CD8-positive, alpha-beta memory T cell (primary cell): ENCODE results near the gene HACD1. TPM values are rescaled to one million over a fixed set of nuclear protein-coding genes. Genes with fewer than 3 reads are reported as not detected.

ENCODE experiments used
- CTCF ChIA-PET: fragments of 350-600 bp; sonication (Branson Sonifier 250); formaldehyde crosslinking; loops from one replicate; lab custom pipeline; 2021; ENCODE audit warnings: antibody characterized with exemption; lab: Charles Lee
- POLR2A ChIA-PET: fragments of 350-600 bp; sonication (Branson Sonifier 250); formaldehyde crosslinking; loops from one replicate; lab custom pipeline; 2021; ENCODE audit warnings: antibody characterized with exemption; lab: Charles Lee
- DNase-seq, 5 donors: peaks; one replicate each; pipeline versions ENCODE4 v3.0.0 to v3.0.0-alpha.2; 2020 to 2022; ENCODE audit warnings: mixed read lengths in 1 of 5
- H3K27ac ChIP-seq: one replicate; pipeline ENCODE4 v1.7.0; 2013; ENCODE audit warnings: low read depth, mild to moderate bottlenecking, low read length, moderate library complexity
- H3K27me3 ChIP-seq: 2 replicates; pipeline ENCODE4 v1.7.0; 2013; ENCODE audit warnings: low read length, mild to moderate bottlenecking; ENCODE audit not compliant: insufficient read depth, poor library complexity, severe bottlenecking
- H3K36me3 ChIP-seq: 2 replicates; pipeline ENCODE4 v1.7.0; 2013; ENCODE audit warnings: mild to moderate bottlenecking, low read length, moderate library complexity; ENCODE audit not compliant: insufficient read depth
- H3K4me1 ChIP-seq: 2 replicates; pipeline ENCODE4 v1.7.0; 2013; ENCODE audit warnings: mild to moderate bottlenecking, low read length, moderate library complexity; ENCODE audit not compliant: insufficient read depth
- H3K4me3 ChIP-seq: 2 replicates; pipeline ENCODE4 v1.7.0; 2013; ENCODE audit warnings: mild to moderate bottlenecking, low read length
- H3K9me3 ChIP-seq: 2 replicates; pipeline ENCODE4 v1.7.0; 2013; ENCODE audit warnings: mild to moderate bottlenecking, low read length
- H3K27ac Mint-ChIP-seq, 8 donors: one replicate each; pipeline ENCODE4 v1.8.0; 2020 to 2021; ENCODE audit warnings: mixed read lengths in 8 of 8, mild to moderate bottlenecking in 6 of 8, inconsistent platforms in 3 of 8, moderate library complexity in 3 of 8
- H3K27me3 Mint-ChIP-seq, 2 donors: one replicate each; pipeline ENCODE4 v1.8.0; 2020 to 2021; ENCODE audit warnings: mixed read lengths in 2 of 2, mild to moderate bottlenecking in 1 of 2, moderate library complexity in 1 of 2
- H3K36me3 Mint-ChIP-seq, 3 donors: one replicate each; pipeline ENCODE4 v1.8.0; 2020 to 2021; ENCODE audit warnings: mixed read lengths in 3 of 3, inconsistent platforms in 1 of 3, mild to moderate bottlenecking in 1 of 3
- H3K4me1 Mint-ChIP-seq, 3 donors: one replicate each; pipeline ENCODE4 v1.8.0; 2020 to 2021; ENCODE audit warnings: mixed read lengths in 3 of 3, inconsistent platforms in 1 of 3, mild to moderate bottlenecking in 1 of 3
- H3K4me3 Mint-ChIP-seq, 7 donors: one replicate each; pipeline ENCODE4 v1.8.0; 2020 to 2021; ENCODE audit warnings: mixed read lengths in 7 of 7, mild to moderate bottlenecking in 6 of 7, moderate library complexity in 4 of 7, inconsistent platforms in 2 of 7
- H3K9me3 Mint-ChIP-seq, 5 donors: one replicate each; pipeline ENCODE4 v1.8.0; 2020 to 2022; ENCODE audit warnings: mixed read lengths in 5 of 5, mild to moderate bottlenecking in 3 of 5, moderate library complexity in 2 of 5, inconsistent platforms in 1 of 5
- polyA plus RNA-seq: library from polyadenylated mRNA; unstranded; fragments of 300-500 nt; fragmentation: Illumina TruSeq; gene quantifications from one replicate; pipeline ENCODE4 v1.2.3, GENCODE V29; 2021
- total RNA-seq, 2 experiments: library from RNA; stranded (reverse); gene quantifications; one replicate each; pipeline ENCODE4 v1.2.3, GENCODE V29; 2021

The HACD1 gene
- total and polyA plus RNA-seq, 3 experiments from 2014 or later = 1.1 to 2.2 (median 1.9) TPM

- CTCF ChIA-PET = interaction anchor here (1.3 to 1.4 kb wide), 2 partner anchors 10 to 88 kb away, joined by 3 to 4 read pairs; no protein-coding TSS in a partner anchor
- no peak overlapping the region for H3K27ac ChIP-seq
Observed at GRCh38 chr10:17649052-17649451, 31.9 kb upstream of the HACD1 start.

GRCh38 chr10:17648243-17649035, 31.3 kb upstream of the HACD1 start:
- H3K4me3 Mint-ChIP-seq = peak overlapping the region; percentile 51 to 82 (median 72)
- no peaks in the 10 kb centered on the region for H3K9me3 ChIP-seq
- H3K27ac ChIP-seq = no peak overlapping the region
- ChIA-PET CTCF (interaction anchor here (1.3 to 1.8 kb wide), 3 partner anchors 25 to 88 kb away, joined by 3 to 4 read pairs (median 4); no protein-coding TSS in a partner anchor), POLR2A (interaction anchor here (1.1 kb wide), 1 partner anchor 14 kb away, joined by 3 read pairs; no protein-coding TSS in a partner anchor)
- no peaks in the 10 kb centered on the region for H3K36me3 ChIP-seq
- peaks cover 67 to 94% (median 90%) of the 10 kb centered on the region in 3 donors for H3K4me1 Mint-ChIP-seq
- no peaks in the 10 kb centered on the region for H3K27me3 ChIP-seq
- peaks cover 11 to 41% (median 18%) of the 10 kb centered on the region in 3 donors for H3K36me3 Mint-ChIP-seq
- peak overlapping the region; percentile 35 for H3K4me3 ChIP-seq
- H3K9me3 Mint-ChIP-seq = peaks cover 0 to 5% (median 5%) of the 10 kb centered on the region in 5 donors
- H3K27ac Mint-ChIP-seq = peak overlapping the region; percentile 72 to 92 (median 86)
- H3K4me1 ChIP-seq = peaks cover 51% of the 10 kb centered on the region
- peaks cover 0 to 3% of the 10 kb centered on the region in 2 donors for H3K27me3 Mint-ChIP-seq
- DNase-seq = peak; percentile 6 to 68 (median 51)

More at GRCh38 chr10:17649052-17649451, 31.9 kb upstream of the HACD1 start:
- Mint-ChIP-seq H3K27ac (peak overlapping the region in 7 of 8 donors; percentile 72 to 92 (median 88)), H3K27me3 (peaks cover 0 to 3% of the 10 kb centered on the region in 2 donors), H3K4me1 (peaks cover 68 to 94% (median 94%) of the 10 kb centered on the region in 3 donors), H3K36me3 (peaks cover 16 to 38% (median 24%) of the 10 kb centered on the region in 3 donors), H3K9me3 (peaks cover 0 to 9% (median 7%) of the 10 kb centered on the region in 5 donors), H3K4me3 (peak overlapping the region; percentile 51 to 82 (median 72))
- POLR2A ChIA-PET = no interaction called here
- Histone ChIP-seq H3K4me1 (peaks cover 51% of the 10 kb centered on the region), H3K4me3 (no peak overlapping the region), H3K36me3 (no peaks in the 10 kb centered on the region), H3K9me3 (no peaks in the 10 kb centered on the region), H3K27me3 (no peaks in the 10 kb centered on the region)
- no peak for DNase-seq

- ChIA-PET POLR2A (interaction anchor here (1.1 kb wide), 1 partner anchor 15 kb away, joined by 3 read pairs; no protein-coding TSS in a partner anchor), CTCF (interaction anchor here (1.3 to 1.8 kb wide), 2 partner anchors 26 to 41 kb away, joined by 3 to 4 read pairs; no protein-coding TSS in a partner anchor)
- H3K9me3 Mint-ChIP-seq = no peaks in the 10 kb centered on the region
- no peaks in the 10 kb centered on the region for H3K36me3 ChIP-seq
- no peaks in the 10 kb centered on the region for H3K27me3 ChIP-seq
- no peak overlapping the region for H3K4me3 ChIP-seq
- H3K27ac Mint-ChIP-seq = peak overlapping the region in 2 of 8 donors; percentile 38 to 92
- H3K27me3 Mint-ChIP-seq = peaks cover 0 to 3% of the 10 kb centered on the region in 2 donors
- H3K36me3 Mint-ChIP-seq = peaks cover 7 to 34% (median 9%) of the 10 kb centered on the region in 3 donors
- no peak overlapping the region for H3K27ac ChIP-seq
- peak overlapping the region in 3 of 7 donors; percentile 35 to 82 (median 55) for H3K4me3 Mint-ChIP-seq
- no peaks in the 10 kb centered on the region for H3K9me3 ChIP-seq
- no peak for DNase-seq
- H3K4me1 ChIP-seq = peaks cover 60% of the 10 kb centered on the region
- peaks cover 66 to 93% (median 87%) of the 10 kb centered on the region in 3 donors for H3K4me1 Mint-ChIP-seq
Observed at GRCh38 chr10:17647326-17647725, 30.2 kb upstream of the HACD1 start.

- no peaks in the 10 kb centered on the region for H3K9me3 ChIP-seq
- no peaks in the 10 kb centered on the region for H3K9me3 Mint-ChIP-seq
- peaks cover 0 to 3% of the 10 kb centered on the region in 2 donors for H3K27me3 Mint-ChIP-seq
- peaks cover 60% of the 10 kb centered on the region for H3K4me1 ChIP-seq
- H3K4me1 Mint-ChIP-seq = peaks cover 55 to 82% (median 73%) of the 10 kb centered on the region in 3 donors
- H3K27ac ChIP-seq = peak overlapping the region; percentile 96
- peaks cover 0 to 24% (median 1%) of the 10 kb centered on the region in 3 donors for H3K36me3 Mint-ChIP-seq
- H3K27me3 ChIP-seq = no peaks in the 10 kb centered on the region
- H3K4me3 ChIP-seq = peak overlapping the region; percentile 7
- CTCF ChIA-PET = no interaction called here
- no peak for DNase-seq
- peak overlapping the region; percentile 6 to 100 (median 75) for H3K27ac Mint-ChIP-seq
- POLR2A ChIA-PET = no interaction called here
- H3K4me3 Mint-ChIP-seq = peak overlapping the region; percentile 96 to 99 (median 99)
- H3K36me3 ChIP-seq = no peaks in the 10 kb centered on the region
Observed at GRCh38 chr10:17645621-17646345, 28.6 kb upstream of the HACD1 start.

- Histone ChIP-seq H3K36me3 (no peaks in the 10 kb centered on the region), H3K27ac (peak overlapping the region; percentile 96), H3K4me3 (peak overlapping the region; percentile 87), H3K4me1 (peaks cover 54% of the 10 kb centered on the region), H3K27me3 (no peaks in the 10 kb centered on the region), H3K9me3 (no peaks in the 10 kb centered on the region)
- H3K9me3 Mint-ChIP-seq = no peaks in the 10 kb centered on the region
- H3K4me3 Mint-ChIP-seq = peak overlapping the region; percentile 96 to 99 (median 99)
- DNase-seq = peak in 1 of 5 donors; percentile 2
- H3K27ac Mint-ChIP-seq = peak overlapping the region; percentile 99 to 100 (median 100)
- peaks cover 46 to 72% (median 61%) of the 10 kb centered on the region in 3 donors for H3K4me1 Mint-ChIP-seq
- H3K27me3 Mint-ChIP-seq = peaks cover 0 to 3% of the 10 kb centered on the region in 2 donors
- ChIA-PET POLR2A (interaction anchor here (0.9 to 1.8 kb wide), 5 partner anchors 9 to 54 kb away, joined by 3 to 7 read pairs (median 3); no protein-coding TSS in a partner anchor), CTCF (interaction anchor here (1.1 to 1.9 kb wide), 5 partner anchors 19 to 236 kb away, joined by 3 to 7 read pairs (median 4); no protein-coding TSS in a partner anchor)
- peaks cover 1 to 16% (median 5%) of the 10 kb centered on the region in 3 donors for H3K36me3 Mint-ChIP-seq
Observed at GRCh38 chr10:17644485-17644943, 27.3 kb upstream of the HACD1 start.

GRCh38 chr10:17643755-17644484, 26.7 kb upstream of the HACD1 start, which contains the start of gene STAM:
Gene STAM, plus strand, starts transcription at chr10:17644151. Its CDS starts 189 bp downstream, at chr10:17644340.
- no peaks in the 10 kb centered on the region for H3K9me3 ChIP-seq
- Mint-ChIP-seq H3K9me3 (no peaks in the 10 kb centered on the region), H3K4me3 (peak within 1 kb of the TSS; percentile 96 to 99 (median 99)), H3K4me1 (peaks cover 43 to 67% (median 55%) of the 10 kb centered on the region in 3 donors), H3K27ac (peak within 1 kb of the TSS; percentile 99 to 100 (median 100)), H3K36me3 (peaks cover 1 to 16% (median 5%) of the 10 kb centered on the region in 3 donors), H3K27me3 (peaks cover 0 to 3% of the 10 kb centered on the region in 2 donors)
- ChIA-PET CTCF (interaction anchor here (1.1 to 1.9 kb wide), 5 partner anchors 19 to 235 kb away, joined by 3 to 7 read pairs (median 4); no protein-coding TSS in a partner anchor), POLR2A (interaction anchor here (0.9 to 1.8 kb wide), 5 partner anchors 9 to 55 kb away, joined by 3 to 7 read pairs (median 3); no protein-coding TSS in a partner anchor)
- peak within 1 kb of the TSS; percentile 87 for H3K4me3 ChIP-seq
- no peaks in the 10 kb centered on the region for H3K36me3 ChIP-seq
- peak within 1 kb of the TSS; percentile 96 for H3K27ac ChIP-seq
- no peaks in the 10 kb centered on the region for H3K27me3 ChIP-seq
- peak; percentile 88 to 96 (median 95) for DNase-seq
- H3K4me1 ChIP-seq = peaks cover 48% of the 10 kb centered on the region
